HL-60 (cell line): ENCODE results near the gene PTPRB.

ENCODE experiments used
- DNase-seq, 2 experiments: peaks; one replicate each; pipeline ENCODE4 v3.0.0-alpha.2; 2010 to 2020; ENCODE audit warnings: low read depth in 1 of 2, low spot score in 1 of 2
- H3K27ac ChIP-seq: fragments of 250-450 bp; sonication (Bioruptor Pico); replicated peaks from 2 replicates; pipeline ENCODE4 v1.5.1; 2020; ENCODE audit warnings: mild to moderate bottlenecking, moderate library complexity
- H3K27me3 ChIP-seq: fragments of 250-450 bp; sonication (Bioruptor Pico); 2 replicates; pipeline ENCODE4 v1.5.1; 2021; ENCODE audit warnings: mild to moderate bottlenecking, moderate library complexity; ENCODE audit not compliant: insufficient read depth, poor library complexity, severe bottlenecking
- H3K4me3 ChIP-seq: replicated peaks from 2 replicates; pipeline ENCODE4 v1.5.1; 2011; ENCODE audit warnings: mild to moderate bottlenecking, control low read depth, low read length; ENCODE audit not compliant: insufficient read depth
- CTCF ChIP-seq: IDR thresholded peaks from one replicate; pipeline ENCODE4 v1.5.1; 2011; ENCODE audit warnings: low read length, control low read depth, inconsistent platforms; ENCODE audit not compliant: insufficient read depth
- GABPA ChIP-seq: IDR thresholded peaks from 2 replicates; pipeline ENCODE4 v1.6.1; 2012; ENCODE audit warnings: low read depth
- POLR2AphosphoS5 ChIP-seq: IDR thresholded peaks from 2 replicates; pipeline ENCODE4 v1.6.1; 2012; ENCODE audit warnings: low read depth
- REST ChIP-seq: IDR thresholded peaks from 2 replicates; pipeline ENCODE4 v1.6.1; 2012; ENCODE audit warnings: low read depth; ENCODE audit not compliant: insufficient replicate concordance
- SPI1 ChIP-seq: IDR thresholded peaks from 2 replicates; pipeline ENCODE4 v1.6.1; 2012; ENCODE audit warnings: low read depth, mild to moderate bottlenecking, borderline replicate concordance

PTPRB gene

GRCh38 chr12:70583251-70583650 lies 54.0 kb downstream of the PTPRB start:
- no peak for TF ChIP-seq CTCF
- no peak for DNase-seq
- H3K27ac ChIP-seq: no peak overlapping the region
- no peak overlapping the region for H3K4me3 ChIP-seq
- peaks cover 6% of the 10 kb centered on the region for H3K27me3 ChIP-seq

- no peak for DNase-seq
- Histone ChIP-seq H3K27ac (no peak overlapping the region), H3K27me3 (peaks cover 6% of the 10 kb centered on the region), H3K4me3 (no peak overlapping the region)
- TF ChIP-seq REST: no peak
- no peak for TF ChIP-seq POLR2AphosphoS5
- no peak for TF ChIP-seq GABPA
- no peak for TF ChIP-seq SPI1
- TF ChIP-seq CTCF: no peak
These were observed 56.0 kb downstream of the PTPRB start for GRCh38 chr12:70581208-70581607.

- H3K27me3 ChIP-seq: peaks cover 6% of the 10 kb centered on the region
- DNase-seq: no peak
- H3K27ac ChIP-seq: no peak overlapping the region
- TF ChIP-seq POLR2AphosphoS5: no peak
- no peak for TF ChIP-seq CTCF
- TF ChIP-seq SPI1: no peak
- TF ChIP-seq REST: no peak
- TF ChIP-seq GABPA: no peak
- H3K4me3 ChIP-seq: no peak overlapping the region
These were observed 60.0 kb downstream of the PTPRB start for GRCh38 chr12:70577283-70577634.

- Histone ChIP-seq H3K27me3 (peaks cover 4% of the 10 kb centered on the region), H3K27ac (no peak overlapping the region), H3K4me3 (no peak overlapping the region)
- TF ChIP-seq GABPA (no peak), SPI1 (no peak), REST (no peak), POLR2AphosphoS5 (no peak), CTCF (peak; percentile 32)
- peak; percentile 6 to 14 for DNase-seq
These were observed 60.6 kb downstream of the PTPRB start for GRCh38 chr12:70576341-70577282.
